Fibroblast of gingiva (primary cell): ENCODE results near the gene HOXD11.

Experiments used
- DNase-seq: peaks from one replicate; pipeline ENCODE4 v3.0.0-alpha.2; 2011; ENCODE audit warnings: low read depth

The HOXD11 gene

DNA sequence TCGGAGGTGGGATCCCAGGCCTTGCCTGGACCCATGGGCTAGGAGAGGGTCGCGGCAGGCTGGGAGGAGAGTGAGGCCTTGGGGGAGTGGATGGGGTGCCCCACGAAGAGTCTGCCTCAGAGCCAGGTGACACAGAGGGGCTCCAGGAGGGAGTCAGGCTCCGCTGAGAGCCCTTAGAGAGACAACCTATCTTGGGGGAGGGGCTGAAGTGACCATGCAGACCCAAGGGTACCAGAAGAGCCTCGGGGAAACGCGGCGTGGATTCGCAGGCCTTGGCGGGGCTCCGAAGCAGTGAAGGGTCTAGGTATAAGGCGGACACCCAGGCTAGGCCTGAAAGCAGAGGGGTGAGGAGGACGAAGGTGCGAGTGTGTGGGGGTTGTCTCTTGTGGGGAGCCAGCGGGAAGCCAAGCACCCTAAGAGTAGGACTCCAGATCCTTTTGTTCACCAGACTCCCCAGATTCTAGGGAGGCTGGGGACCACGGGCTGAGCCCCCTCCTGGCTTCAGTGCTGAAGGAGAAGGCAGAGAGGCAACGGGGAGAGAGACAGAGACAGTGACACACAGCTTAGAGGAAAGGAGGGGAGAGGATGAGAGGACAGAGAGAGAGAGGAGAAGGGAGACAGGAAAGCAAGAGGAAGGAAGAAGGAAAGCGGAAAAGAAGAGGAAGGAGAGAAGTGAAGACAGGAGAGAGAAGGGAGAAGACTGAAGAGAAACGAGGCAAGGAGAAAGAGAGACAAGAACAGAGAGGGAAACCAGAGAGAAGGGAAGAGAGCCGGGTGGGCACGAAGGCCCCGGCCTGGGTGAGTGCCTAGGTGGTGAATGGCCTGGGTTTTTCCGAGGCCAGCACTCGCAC is 1.1 kb upstream of the HOXD11 start:
- no peak for DNase-seq

- no peak for DNase-seq
Measured at GRCh38 chr2:176107731-176108181, 676 bp downstream of the HOXD11 start.

DNA sequence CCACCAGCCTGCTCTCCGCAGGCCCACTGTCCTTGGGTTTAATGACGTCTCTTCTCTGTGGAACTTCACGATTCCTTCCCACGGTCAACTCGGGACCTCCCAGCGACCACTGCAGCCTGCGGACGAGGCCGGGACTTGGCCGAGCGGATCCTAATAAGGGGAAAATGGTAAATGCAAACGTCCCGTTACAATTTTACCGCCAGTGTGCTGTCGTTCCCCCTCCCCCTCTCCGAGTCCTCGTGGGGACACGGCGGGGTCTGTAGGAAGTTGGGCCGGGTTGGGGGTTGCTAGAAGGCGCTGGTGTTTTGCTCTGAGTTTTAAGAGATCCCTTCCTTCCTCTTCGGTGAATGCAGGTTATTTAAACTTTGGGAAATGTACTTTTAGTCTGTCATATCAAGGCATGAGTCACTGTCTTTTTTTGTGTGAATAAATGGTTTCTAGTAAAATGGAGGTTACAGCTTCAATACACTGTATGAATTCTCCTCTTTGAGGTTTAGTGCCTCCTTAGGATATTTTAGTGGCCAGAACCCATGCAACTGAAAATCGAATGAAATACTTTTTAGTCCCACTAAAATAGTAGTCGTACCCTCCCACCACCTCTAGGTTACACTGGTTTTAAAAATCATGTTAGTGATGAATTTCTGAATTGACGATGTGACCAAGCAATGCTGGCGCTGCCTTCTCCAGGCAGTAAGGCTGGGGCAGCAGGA is 2.3 kb downstream of the HOXD11 start:
- no peak for DNase-seq

DNA sequence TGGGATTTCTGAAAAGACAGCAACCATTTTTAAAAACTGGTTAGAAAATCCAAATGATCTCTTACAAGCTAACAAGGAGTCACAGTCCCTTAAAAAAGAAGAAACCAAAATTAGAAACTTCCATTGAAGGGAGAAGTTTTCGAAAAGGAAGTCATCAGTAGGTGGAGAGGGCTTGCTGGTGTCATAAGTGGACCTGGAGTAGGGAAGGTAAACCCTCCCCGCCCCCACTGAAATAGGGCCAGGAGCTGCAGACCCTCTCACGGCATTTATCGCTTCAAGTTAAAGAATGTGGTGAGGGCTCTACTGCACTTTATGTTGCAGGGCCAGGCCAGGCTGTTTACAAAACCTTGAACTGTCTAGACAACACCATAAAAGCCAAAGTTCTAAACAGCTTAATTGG is 2.9 kb downstream of the HOXD11 start:
- DNase-seq = no peak

DNA sequence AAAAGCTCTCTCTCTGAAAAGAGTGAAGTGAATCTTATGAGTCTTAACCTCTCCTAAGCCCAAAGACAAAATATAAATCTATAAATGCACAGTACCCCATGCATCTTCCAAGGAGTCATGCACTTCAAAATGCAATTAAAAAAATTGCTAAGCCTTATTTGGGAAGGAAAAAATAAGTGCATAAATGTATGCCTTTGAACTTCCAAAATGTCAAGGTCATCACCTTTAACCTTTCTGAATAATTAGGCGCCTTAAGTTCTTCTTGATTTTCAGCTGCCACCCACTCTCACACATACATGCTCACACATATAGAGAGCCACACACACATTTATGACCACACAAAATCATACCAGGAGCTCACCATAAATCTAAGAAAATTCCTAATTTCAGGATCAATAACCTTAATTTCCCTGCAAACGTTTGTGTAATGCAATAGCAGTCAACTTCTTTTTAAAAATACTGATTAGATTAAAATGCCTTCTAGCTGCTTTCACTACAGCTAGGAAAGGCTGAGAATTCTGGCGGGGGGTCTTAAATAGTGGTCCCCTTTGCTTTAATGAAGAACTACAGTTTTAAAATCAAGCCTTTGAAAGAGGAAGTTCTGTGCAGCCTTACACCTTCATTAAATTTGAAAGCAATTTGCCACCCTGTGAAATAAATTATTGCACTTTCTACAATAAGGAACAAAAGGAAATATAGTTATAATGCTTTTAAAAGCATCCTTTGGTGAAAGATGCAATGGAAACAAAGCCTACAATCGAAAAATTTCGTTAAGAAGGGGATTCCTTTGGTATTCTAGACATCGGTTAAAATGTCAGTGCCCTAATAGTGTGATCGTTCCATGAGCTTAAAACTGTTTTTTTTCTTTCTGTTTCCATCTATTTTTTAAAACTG is 3.6 kb downstream of the HOXD11 start:
- DNase-seq = no peak

DNA sequence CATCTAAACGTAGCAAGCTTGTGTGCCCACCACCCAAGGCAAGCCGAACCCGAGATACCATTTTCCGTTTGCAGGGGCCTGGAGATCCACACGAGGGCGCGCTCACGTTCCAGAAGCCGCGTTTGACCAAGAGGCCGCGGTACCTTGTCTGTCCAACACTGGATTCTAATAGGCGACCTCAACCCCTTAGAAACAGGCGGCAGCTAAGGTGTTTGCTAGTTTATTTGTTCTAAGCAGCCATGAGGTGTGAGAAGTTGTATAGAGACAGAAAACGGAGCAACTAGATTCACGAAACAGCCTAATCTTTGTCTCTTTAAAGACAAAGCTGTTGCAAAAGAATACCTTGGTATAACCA is 4.2 kb downstream of the HOXD11 start:
- no peak for DNase-seq

- no peak for DNase-seq
Measured at GRCh38 chr2:176111846-176112374, 4.8 kb downstream of the HOXD11 start.

DNA sequence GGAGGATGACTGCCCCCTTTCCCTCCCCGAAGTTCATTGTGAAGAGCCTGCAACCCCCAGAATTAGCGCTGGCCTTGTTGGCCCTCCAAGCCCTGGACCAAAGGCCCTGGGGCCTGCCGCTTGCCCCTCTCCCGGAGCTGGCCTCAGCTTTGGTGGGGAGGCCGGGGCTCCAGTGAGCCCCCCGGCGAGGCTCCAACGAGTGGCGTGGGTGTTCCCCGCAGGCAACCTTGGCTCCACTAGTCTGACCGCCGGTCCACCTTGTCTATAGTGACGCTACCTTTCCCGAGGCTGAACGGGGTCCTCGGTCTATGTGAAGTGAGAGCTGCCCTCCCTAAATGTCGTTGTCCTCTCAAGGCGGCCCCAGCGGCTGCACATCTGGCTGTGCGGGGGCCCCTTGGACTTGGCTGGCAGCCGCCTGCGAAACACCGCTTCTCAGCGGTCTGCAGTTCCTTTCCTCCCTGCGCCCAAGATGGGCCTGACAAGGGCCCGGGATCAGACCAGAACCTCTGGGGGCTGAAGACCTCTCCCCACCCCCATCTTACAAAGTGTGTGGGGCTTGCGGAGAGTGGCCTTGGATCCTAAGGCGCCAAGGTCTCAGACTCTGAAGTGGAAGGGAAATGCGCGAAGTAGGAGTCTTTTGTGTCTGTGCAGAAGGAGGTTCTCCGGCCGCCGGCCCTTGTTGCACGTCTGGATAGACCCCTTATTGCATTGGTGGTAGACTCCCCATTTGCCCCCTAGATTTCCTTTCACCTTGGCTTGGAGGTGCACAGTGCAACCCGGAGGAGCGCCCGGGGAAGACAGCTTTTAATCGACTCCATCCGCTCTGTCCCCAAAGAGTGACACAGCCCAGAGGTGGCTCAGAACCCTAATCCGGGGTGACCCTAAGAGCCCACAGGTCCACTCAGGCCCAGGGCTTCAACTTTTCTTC is 5.6 kb downstream of the HOXD11 start:
- no peak for DNase-seq

DNA sequence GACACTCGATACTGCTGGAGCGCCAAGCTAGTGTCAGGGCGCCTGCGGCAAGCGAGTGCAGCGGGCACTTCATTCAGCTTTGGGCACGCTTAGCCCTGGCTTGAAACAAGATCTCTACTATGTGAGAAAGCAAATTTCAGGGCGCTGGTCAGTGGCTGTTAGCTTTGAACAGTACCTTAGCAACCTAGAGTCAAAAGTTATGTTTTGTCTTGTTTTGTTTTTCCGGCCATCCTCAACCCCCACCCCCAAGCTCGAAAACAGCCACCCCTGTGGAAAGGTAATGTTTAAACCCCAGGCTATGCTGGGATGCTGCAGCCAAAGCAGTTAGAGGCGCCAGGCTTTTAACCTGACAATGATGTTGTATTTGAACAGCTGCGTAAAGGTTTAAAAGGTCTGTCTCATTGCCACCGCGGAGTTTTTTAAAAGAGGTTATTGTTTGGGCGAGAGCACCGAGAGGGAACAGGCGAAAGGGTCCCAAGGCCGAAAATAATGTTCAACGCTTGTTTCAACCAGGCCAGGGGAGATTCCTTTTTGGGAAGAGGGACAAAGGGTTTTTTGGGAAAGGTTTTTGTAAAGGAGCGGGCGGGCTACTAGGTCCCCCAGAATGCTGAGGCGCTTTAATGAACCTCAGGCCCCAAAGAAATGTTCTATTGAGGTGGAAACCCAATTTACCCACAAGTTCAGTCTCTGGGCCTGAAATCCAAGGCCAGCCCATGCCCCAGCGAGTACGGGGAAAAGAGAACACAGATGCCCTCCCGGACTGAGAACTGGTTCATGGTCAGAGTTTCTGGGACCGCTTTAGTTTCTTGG is 7.2 kb downstream of the HOXD11 start:
- DNase-seq = no peak

DNA sequence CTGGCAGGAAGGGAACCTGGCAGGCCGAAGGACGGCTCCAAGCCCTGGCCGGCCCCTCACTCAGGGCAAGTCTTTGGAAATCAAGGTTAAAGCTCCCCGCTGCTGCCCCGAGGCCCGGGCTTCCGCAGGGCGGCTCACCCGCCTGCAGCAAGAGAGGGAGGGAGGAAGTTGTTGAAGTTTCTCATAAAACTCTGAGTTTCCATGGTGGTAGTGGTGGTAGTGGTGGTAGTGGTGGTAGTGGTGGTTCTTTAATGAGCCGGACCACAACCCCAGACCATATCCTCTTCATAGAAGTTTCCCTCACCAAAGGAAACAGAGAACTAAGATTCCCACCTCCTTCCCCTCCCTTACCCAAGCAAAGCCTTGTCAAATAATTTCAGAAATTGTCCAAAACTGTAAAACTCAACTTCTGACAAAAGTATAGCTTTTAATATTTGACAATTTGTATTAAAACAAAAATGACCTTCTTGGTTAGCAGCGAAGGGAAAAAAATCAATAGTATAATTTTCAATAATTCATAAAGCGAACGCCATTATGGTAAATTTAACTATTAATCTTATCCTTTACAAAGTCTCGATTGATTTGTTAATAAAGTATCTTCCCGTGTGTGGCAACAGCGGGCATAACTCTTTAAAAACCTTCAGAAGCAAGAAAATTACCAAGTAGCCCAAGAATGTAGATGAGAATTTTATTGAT is 8.0 kb downstream of the HOXD11 start:
- DNase-seq = no peak

DNA sequence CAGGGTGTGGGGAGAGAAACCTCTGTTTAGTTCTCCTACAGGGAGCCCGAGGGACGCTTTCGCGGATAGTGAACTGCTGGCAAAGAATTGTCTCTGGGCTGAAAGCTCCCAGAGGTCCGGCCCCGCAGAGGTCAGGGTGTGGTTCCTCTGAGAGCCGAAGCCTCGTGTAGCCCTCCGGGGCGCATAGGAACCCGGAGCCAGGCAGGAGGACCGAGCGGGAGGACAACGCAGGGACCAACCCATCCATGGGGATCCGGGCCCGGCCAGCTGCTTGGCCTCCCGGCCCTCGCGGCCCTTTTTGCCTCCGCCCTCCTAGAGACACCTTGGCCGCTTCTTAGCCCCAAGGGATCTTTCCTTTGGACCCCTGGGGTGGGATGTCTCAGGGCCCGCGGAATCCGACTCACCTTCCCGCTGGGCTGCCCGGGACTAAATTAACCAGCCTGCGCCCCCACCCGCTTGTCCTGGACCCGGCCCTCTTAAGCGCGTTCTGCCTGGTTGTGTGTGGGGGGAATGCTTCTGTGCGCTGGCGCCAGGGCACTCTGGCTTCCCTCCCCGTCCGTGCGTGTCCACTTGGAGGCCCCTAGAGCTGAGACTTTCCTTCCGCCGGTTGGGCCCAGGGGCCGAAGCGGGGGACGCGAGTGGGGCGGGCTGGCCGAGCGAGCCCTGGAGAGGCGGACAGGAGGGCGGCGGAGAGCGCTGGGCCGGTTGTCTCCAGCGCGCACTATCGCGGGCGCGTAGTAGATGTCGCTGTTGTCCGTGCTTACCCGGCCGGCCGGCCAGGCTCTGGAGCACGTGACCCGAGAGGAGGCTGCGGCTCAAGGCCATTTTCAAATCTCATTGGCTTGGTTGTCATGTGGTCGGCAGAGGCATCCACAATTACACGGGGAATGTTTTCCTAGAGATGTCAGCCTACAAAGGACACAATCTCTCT is 9.1 kb downstream of the HOXD11 start, which contains the start of gene HOXD10:
Gene HOXD10, plus strand, starts transcription at position 896 of the 931 bp plus-strand sequence. CDS start 56 bp downstream, outside the sequence.
- DNase-seq = no peak

GRCh38 chr2:176117162-176117822 is 10.2 kb downstream of the HOXD11 start:
- DNase-seq = no peak

- no peak for DNase-seq
Measured at GRCh38 chr2:176117823-176118371, 10.8 kb downstream of the HOXD11 start.

DNA sequence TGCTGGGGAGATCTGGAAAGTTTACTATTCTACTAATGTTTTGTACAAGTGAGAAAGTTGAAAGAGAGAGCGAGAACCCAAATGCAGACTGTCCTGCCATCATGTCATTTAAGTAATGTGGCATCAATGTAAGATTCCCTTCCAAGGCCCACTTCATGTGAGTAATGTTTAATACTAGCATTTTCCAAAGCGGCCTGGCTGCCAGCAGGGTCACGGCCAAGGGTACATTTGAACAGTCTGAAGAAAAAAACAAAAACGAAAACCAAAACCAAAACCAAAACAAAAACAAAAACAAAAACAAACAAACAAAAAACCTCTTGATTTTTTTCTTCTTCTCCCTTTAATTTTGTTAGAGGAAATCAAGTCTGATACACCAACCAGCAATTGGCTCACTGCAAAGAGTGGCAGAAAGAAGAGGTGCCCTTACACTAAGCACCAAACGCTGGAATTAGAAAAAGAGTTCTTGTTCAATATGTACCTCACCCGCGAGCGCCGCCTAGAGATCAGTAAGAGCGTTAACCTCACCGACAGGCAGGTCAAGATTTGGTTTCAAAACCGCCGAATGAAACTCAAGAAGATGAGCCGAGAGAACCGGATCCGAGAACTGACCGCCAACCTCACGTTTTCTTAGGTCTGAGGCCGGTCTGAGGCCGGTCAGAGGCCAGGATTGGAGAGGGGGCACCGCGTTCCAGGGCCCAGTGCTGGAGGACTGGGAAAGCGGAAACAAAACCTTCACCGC is 11.7 kb downstream of the HOXD11 start:
- DNase-seq = no peak

DNA sequence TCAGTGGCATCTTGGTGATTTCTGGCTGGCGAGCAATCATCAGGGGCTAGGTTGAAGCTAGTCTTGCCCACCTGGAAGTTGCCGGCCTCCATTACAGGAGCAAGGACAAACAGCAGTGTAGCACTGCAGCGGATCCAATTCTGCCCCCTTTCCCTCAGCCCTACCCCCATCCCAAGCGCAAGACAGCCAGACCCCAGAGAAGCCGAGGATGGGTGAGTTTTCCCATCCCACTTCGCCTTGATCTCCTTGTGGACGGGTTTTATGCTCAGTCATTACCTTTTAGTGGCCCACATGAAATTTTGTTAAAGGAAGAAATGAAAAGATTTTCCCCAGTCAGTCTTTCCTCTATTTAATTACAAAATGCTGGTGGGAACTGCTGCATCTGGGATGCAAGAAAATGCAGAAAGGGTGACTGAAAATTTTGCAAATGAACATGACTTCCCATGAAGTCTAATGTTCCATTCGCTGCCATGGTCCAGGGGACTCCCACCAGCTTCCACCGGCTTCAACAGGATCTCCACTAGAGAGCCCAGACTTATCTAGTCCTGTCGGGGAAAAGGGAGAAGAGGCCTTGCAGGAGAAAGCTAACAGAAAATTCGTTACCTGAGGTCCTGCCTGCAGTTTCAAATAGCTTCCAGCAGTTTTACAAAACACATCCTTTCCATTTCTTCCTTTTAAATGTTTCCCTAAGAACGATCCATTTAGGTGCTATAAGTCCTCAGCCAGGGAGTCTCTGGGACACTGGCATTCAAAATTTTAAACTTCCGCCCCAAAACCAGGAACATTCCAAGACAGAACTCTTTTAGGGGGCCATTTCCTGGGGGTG is 13.5 kb downstream of the HOXD11 start:
- no peak for DNase-seq
